ENCODE measurements around the gene HSH2D. TPM values are rescaled to one million over a fixed set of nuclear protein-coding genes. Genes with fewer than 3 reads are reported as not detected.
"Not testable (repeated sequence)": the region's sequence is repeated elsewhere in the genome, so short reads cannot be mapped to it uniquely, and the experiment has no call there.

HSH2D gene
- total RNA-seq, 8 experiments from 2014 or later: 0.14 to 1.1 (median 0.36) TPM; not detected in 3

- Histone ChIP-seq H3K4me3 (no peak overlapping the region), H3K27ac (no peak overlapping the region), H3K4me1 (replicated peaks in 1 of 2) (no peaks in the 10 kb centered on the region)
- ATAC-seq (replicated peaks in 6 of 8): no peak
- 57 to 73% methylated on average over 1 of the region's 1 CpG; no CpG with 5 or more reads in 8 of the 10 experiments for WGBS, 10 experiments
- in situ Hi-C loops (cut with MboI; ENCODE audit: low pct_unique_long_range_greater_than_20kb in 2 of 9, low sequenced_read_pairs in 9 of 9, unreplicated experiment in 9 of 9): loop anchor here in 1 of 9 experiments (25.0 kb wide), 1 partner anchor 529 kb away; the partner anchor contains the start of gene CYP4F3
Measured at GRCh38 chr19:16166417-16166816, 22.9 kb downstream of the HSH2D start.

GRCh38 chr19:16167055-16167454 lies 23.6 kb downstream of the HSH2D start:
- ATAC-seq (replicated peaks in 6 of 8): no peak
- Histone ChIP-seq H3K4me3 (no peak overlapping the region), H3K27ac (no peak overlapping the region), H3K4me1 (replicated peaks in 1 of 2) (no peaks in the 10 kb centered on the region)
- in situ Hi-C loops (cut with MboI; ENCODE audit: low pct_unique_long_range_greater_than_20kb in 2 of 9, low sequenced_read_pairs in 9 of 9, unreplicated experiment in 9 of 9): loop anchor here in 1 of 9 experiments (25.0 kb wide), 1 partner anchor 530 kb away; the partner anchor contains the start of gene CYP4F3
- WGBS, 10 experiments: 83 to 100% (median 89%) methylated on average over 2 to 5 of the region's 5 CpGs; no CpG with 5 or more reads in 7 of the 10 experiments

GRCh38 chr19:16168465-16169081 lies 25.1 kb downstream of the HSH2D start:
- no peaks in the 10 kb centered on the region for H3K4me1 ChIP-seq (replicated peaks in 1 of 2)
- H3K4me3 ChIP-seq: no peak overlapping the region
- 20 to 71% (median 60%) methylated on average over 1 to 2 of the region's 2 CpGs; no CpG with 5 or more reads in 5 of the 10 experiments for WGBS, 10 experiments
- in situ Hi-C loops (cut with MboI; ENCODE audit: low pct_unique_long_range_greater_than_20kb in 2 of 9, low sequenced_read_pairs in 9 of 9, unreplicated experiment in 9 of 9): loop anchor here in 1 of 9 experiments (25.0 kb wide), 1 partner anchor 531 kb away; the partner anchor contains the start of gene CYP4F3
- no peak for ATAC-seq (replicated peaks in 6 of 8)
- H3K27ac ChIP-seq: no peak overlapping the region

- 0 to 83% (median 60%) methylated on average over 1 of the region's 1 CpG; no CpG with 5 or more reads in 7 of the 10 experiments for WGBS, 10 experiments
- in situ Hi-C loops (cut with MboI; ENCODE audit: low pct_unique_long_range_greater_than_20kb in 2 of 9, low sequenced_read_pairs in 9 of 9, unreplicated experiment in 9 of 9): loop anchor here in 1 of 9 experiments (25.0 kb wide), 1 partner anchor 533 kb away; the partner anchor contains the start of gene CYP4F3
- H3K4me1 ChIP-seq (replicated peaks in 1 of 2): no peaks in the 10 kb centered on the region
- H3K27ac ChIP-seq: no peak overlapping the region
- H3K4me3 ChIP-seq: no peak overlapping the region
- no peak for ATAC-seq (replicated peaks in 6 of 8)
Measured at GRCh38 chr19:16170134-16170533, 26.6 kb downstream of the HSH2D start.

- no peak for ATAC-seq (replicated peaks in 6 of 8)
- H3K4me1 ChIP-seq (replicated peaks in 1 of 2): no peaks in the 10 kb centered on the region
- H3K27ac ChIP-seq: no peak overlapping the region
- H3K4me3 ChIP-seq: no peak overlapping the region
- in situ Hi-C loops (cut with MboI; ENCODE audit: low pct_unique_long_range_greater_than_20kb in 2 of 9, low sequenced_read_pairs in 9 of 9, unreplicated experiment in 9 of 9): loop anchor here in 6 of 9 experiments (25.0 kb wide), 4 partner anchors 139 to 764 kb away; partner anchors contain the start of genes AKAP8L (in 1 of the 6), CYP4F3 (in 1 of the 6) and CYP4F8 (in 1 of the 6)
- 25 to 100% (median 63%) methylated on average over 1 to 2 of the region's 2 CpGs; no CpG with 5 or more reads in 1 of the 10 experiments for WGBS, 10 experiments
Measured at GRCh38 chr19:16175954-16176353, 32.5 kb downstream of the HSH2D start.

GRCh38 chr19:16178866-16179265 lies 35.4 kb downstream of the HSH2D start:
- in situ Hi-C loops (cut with MboI; ENCODE audit: low pct_unique_long_range_greater_than_20kb in 2 of 9, low sequenced_read_pairs in 9 of 9, unreplicated experiment in 9 of 9): loop anchor here in 6 of 9 experiments (25.0 kb wide), 4 partner anchors 142 to 767 kb away; partner anchors contain the start of genes AKAP8L (in 1 of the 6), CYP4F3 (in 1 of the 6) and CYP4F8 (in 1 of the 6)
- WGBS, 10 experiments: 50 to 96% (median 63%) methylated on average over 1 to 4 of the region's 5 CpGs; no CpG with 5 or more reads in 7 of the 10 experiments
- H3K27ac ChIP-seq; H3K4me3 ChIP-seq; ATAC-seq (replicated peaks in 6 of 8); H3K4me1 ChIP-seq (replicated peaks in 1 of 2): not testable (repeated sequence)

GRCh38 chr19:16180611-16181010 lies 37.1 kb downstream of the HSH2D start:
- WGBS, 10 experiments: 4 to 82% (median 50%) methylated on average over 1 to 4 of the region's 4 CpGs; no CpG with 5 or more reads in 1 of the 10 experiments
- Histone ChIP-seq H3K4me3 (no peak overlapping the region), H3K27ac (no peak overlapping the region), H3K4me1 (replicated peaks in 1 of 2) (no peaks in the 10 kb centered on the region)
- peak in 3 of 8 experiments; percentile 15 to 66 (median 30) for ATAC-seq (replicated peaks in 6 of 8)
- in situ Hi-C loops (cut with MboI; ENCODE audit: low pct_unique_long_range_greater_than_20kb in 2 of 9, low sequenced_read_pairs in 9 of 9, unreplicated experiment in 9 of 9): loop anchor here in 8 of 9 experiments (10.0 to 25.0 kb wide), 5 partner anchors 136 to 768 kb away; partner anchors contain the start of genes AKAP8L (in 1 of the 8), CYP4F3 (in 1 of the 8) and CYP4F8 (in 1 of the 8)

- Histone ChIP-seq H3K4me3 (peak overlapping the region; percentile 70 to 93 (median 88)), H3K4me1 (replicated peaks in 1 of 2) (peaks cover 6 to 7% of the 10 kb centered on the region in 2 donors), H3K27ac (peak overlapping the region in 1 of 2 donors; percentile 32)
- WGBS, 10 experiments: 0 to 96% (median 64%) methylated on average over 1 to 18 of the region's 18 CpGs; no CpG with 5 or more reads in 1 of the 10 experiments
- ATAC-seq (replicated peaks in 6 of 8): peak in 1 of 8 experiments; percentile 3
- in situ Hi-C loops (cut with MboI; ENCODE audit: low pct_unique_long_range_greater_than_20kb in 2 of 9, low sequenced_read_pairs in 9 of 9, unreplicated experiment in 9 of 9): loop anchor here in 8 of 9 experiments (10.0 to 25.0 kb wide), 5 partner anchors 140 to 772 kb away; partner anchors contain the start of genes AKAP8L (in 1 of the 8), CYP4F3 (in 1 of the 8) and CYP4F8 (in 1 of the 8)
Measured at GRCh38 chr19:16184665-16185122, 41.2 kb downstream of the HSH2D start.

GRCh38 chr19:16185123-16185767 lies 41.8 kb downstream of the HSH2D start, which contains the start of gene FAM32A:
Gene FAM32A (plus strand): TSS chr19:16185410. CDS start chr19:16185443, 33 bp downstream.
- H3K27ac ChIP-seq: peak within 1 kb of the TSS; percentile 84 to 88
- in situ Hi-C loops (cut with MboI; ENCODE audit: low pct_unique_long_range_greater_than_20kb in 2 of 9, low sequenced_read_pairs in 9 of 9, unreplicated experiment in 9 of 9): loop anchor here in 8 of 9 experiments (10.0 to 25.0 kb wide), 5 partner anchors 140 to 773 kb away; partner anchors contain the start of genes AKAP8L (in 1 of the 8), CYP4F3 (in 1 of the 8) and CYP4F8 (in 1 of the 8)
- peak; percentile 84 to 98 (median 96) for ATAC-seq (replicated peaks in 6 of 8)
- peaks cover 6 to 7% of the 10 kb centered on the region in 2 donors for H3K4me1 ChIP-seq (replicated peaks in 1 of 2)
- peak within 1 kb of the TSS; percentile 70 to 93 (median 88) for H3K4me3 ChIP-seq
- 0 to 1% (median 0%) methylated on average over 3 to 20 of the region's 39 CpGs; no CpG with 5 or more reads in 3 of the 10 experiments for WGBS, 10 experiments

- H3K4me3 ChIP-seq: peak overlapping the region; percentile 70 to 93 (median 88)
- H3K27ac ChIP-seq: peak overlapping the region; percentile 84 to 88
- in situ Hi-C loops (cut with MboI; ENCODE audit: low pct_unique_long_range_greater_than_20kb in 2 of 9, low sequenced_read_pairs in 9 of 9, unreplicated experiment in 9 of 9): loop anchor here in 8 of 9 experiments (10.0 to 25.0 kb wide), 5 partner anchors 141 to 773 kb away; partner anchors contain the start of genes AKAP8L (in 1 of the 8), CYP4F3 (in 1 of the 8) and CYP4F8 (in 1 of the 8)
- 0 to 4% (median 0%) methylated on average over 2 to 9 of the region's 20 CpGs; no CpG with 5 or more reads in 4 of the 10 experiments for WGBS, 10 experiments
- peaks cover 6 to 7% of the 10 kb centered on the region in 2 donors for H3K4me1 ChIP-seq (replicated peaks in 1 of 2)
- ATAC-seq (replicated peaks in 6 of 8): peak; percentile 28 to 64 (median 44)
Measured at GRCh38 chr19:16185768-16186123, 42.3 kb downstream of the HSH2D start.

- Histone ChIP-seq H3K4me3 (no peak overlapping the region), H3K27ac (no peak overlapping the region), H3K4me1 (replicated peaks in 1 of 2) (peaks cover 6 to 7% of the 10 kb centered on the region in 2 donors)
- no peak for ATAC-seq (replicated peaks in 6 of 8)
- 60 to 100% (median 100%) methylated on average over 1 to 2 of the region's 3 CpGs; no CpG with 5 or more reads in 7 of the 10 experiments for WGBS, 10 experiments
- in situ Hi-C loops (cut with MboI; ENCODE audit: low pct_unique_long_range_greater_than_20kb in 2 of 9, low sequenced_read_pairs in 9 of 9, unreplicated experiment in 9 of 9): loop anchor here in 8 of 9 experiments (10.0 to 25.0 kb wide), 5 partner anchors 144 to 776 kb away; partner anchors contain the start of genes AKAP8L (in 1 of the 8), CYP4F3 (in 1 of the 8) and CYP4F8 (in 1 of the 8)
Measured at GRCh38 chr19:16188521-16188920, 45.0 kb downstream of the HSH2D start.

GRCh38 chr19:16190198-16190597 lies 46.7 kb downstream of the HSH2D start:
- 70 to 100% (median 100%) methylated on average over 2 to 3 of the region's 6 CpGs; no CpG with 5 or more reads in 3 of the 10 experiments for WGBS, 10 experiments
- no peak for ATAC-seq (replicated peaks in 6 of 8)
- Histone ChIP-seq H3K4me1 (replicated peaks in 1 of 2) (peaks cover 6 to 7% of the 10 kb centered on the region in 2 donors), H3K27ac (no peak overlapping the region), H3K4me3 (no peak overlapping the region)
- in situ Hi-C loops (cut with MboI; ENCODE audit: low pct_unique_long_range_greater_than_20kb in 2 of 9, low sequenced_read_pairs in 9 of 9, unreplicated experiment in 9 of 9): loop anchor here in 6 of 9 experiments (25.0 kb wide), 4 partner anchors 153 to 778 kb away; partner anchors contain the start of genes AKAP8L (in 1 of the 6), CYP4F3 (in 1 of the 6) and CYP4F8 (in 1 of the 6)

Measured in motor neuron (in vitro differentiated cells).